Non-pigmented ciliary epithelial cell (primary cell): ENCODE results near the gene GRIN2A.

Experiments used
- DNase-seq: peaks from one replicate; pipeline ENCODE4 v3.0.0-alpha.2; 2010; ENCODE audit warnings: low read depth

GRIN2A gene

DNA sequence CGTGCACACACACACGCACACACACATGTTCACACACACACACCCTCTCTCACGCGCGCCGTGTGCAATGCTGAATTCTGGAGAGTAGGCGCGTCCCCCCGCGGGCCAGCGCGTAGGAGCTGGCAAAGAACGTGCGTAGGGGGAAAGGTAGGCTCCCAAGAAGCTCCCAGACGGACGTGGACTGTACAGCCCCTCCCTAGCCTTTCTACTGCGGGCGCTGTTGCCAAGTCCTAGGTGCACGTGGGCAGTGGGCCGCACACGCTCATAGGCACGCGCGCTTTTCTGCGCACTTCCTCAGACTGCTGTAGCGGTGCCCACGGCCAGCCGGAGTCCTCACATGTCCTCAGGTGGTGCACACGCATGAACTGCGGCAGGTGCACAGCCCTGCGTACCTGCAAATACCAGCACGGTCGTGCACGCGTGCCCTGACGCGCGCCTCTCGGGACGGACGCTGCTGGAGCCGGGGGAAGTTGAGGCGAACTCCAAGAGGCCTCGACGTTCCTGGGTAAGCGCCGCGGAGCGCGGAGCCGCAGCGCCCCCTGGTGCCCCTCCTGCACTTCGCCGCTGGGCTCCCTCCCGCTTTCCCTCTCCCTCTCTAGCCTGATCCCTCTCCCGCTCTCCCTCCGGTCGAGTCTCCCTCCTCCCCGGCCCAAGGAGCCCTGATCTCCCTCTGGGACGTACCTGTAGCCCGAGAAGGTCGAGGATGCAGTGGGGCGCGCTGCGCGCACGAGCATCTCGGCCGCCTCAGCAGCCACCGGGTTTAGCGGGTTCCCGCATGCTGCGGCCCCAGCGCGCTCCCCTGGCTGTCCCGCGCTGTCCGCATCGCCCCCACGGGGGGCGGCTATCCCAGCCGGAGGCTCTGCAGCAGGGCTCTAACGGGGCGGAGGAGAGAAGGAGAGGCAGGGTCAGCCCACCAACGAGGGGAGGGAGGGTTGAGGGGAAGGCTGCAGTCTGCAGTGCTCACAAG lies 749 bp downstream of the GRIN2A start:
- DNase-seq = no peak

- DNase-seq = no peak
These were observed 1.5 kb downstream of the GRIN2A start for GRCh38 chr16:10180771-10181163.

- DNase-seq = no peak
These were observed 2.0 kb downstream of the GRIN2A start for GRCh38 chr16:10180042-10180770.

GRCh38 chr16:10178526-10178925 lies 3.7 kb downstream of the GRIN2A start:
- DNase-seq = no peak

DNA sequence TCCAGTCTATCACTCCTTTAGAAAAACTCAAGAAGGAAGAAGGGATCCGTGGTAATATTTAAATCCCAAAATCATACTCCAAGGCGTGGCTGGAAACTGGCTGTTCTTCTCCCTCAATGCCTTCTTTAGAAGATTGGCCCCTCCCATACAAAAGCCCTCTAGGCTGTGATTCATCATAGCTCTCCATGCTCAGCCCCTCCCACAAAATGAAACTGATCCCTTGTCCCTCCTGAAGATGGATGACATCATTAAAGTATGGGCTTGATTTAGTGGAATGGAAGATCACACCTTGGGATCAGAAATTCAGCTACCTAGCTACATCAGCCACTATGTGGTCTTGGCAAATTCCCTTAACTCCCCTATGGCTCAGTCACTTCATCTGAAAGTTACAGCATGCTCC lies 4.1 kb downstream of the GRIN2A start:
- DNase-seq = no peak

GRCh38 chr16:10172848-10173655 lies 9.2 kb downstream of the GRIN2A start:
- no peak for DNase-seq

- no peak for DNase-seq
These were observed 11.0 kb downstream of the GRIN2A start for GRCh38 chr16:10171221-10171620.

- DNase-seq = no peak
These were observed 12.3 kb downstream of the GRIN2A start for GRCh38 chr16:10169904-10170410.

DNA sequence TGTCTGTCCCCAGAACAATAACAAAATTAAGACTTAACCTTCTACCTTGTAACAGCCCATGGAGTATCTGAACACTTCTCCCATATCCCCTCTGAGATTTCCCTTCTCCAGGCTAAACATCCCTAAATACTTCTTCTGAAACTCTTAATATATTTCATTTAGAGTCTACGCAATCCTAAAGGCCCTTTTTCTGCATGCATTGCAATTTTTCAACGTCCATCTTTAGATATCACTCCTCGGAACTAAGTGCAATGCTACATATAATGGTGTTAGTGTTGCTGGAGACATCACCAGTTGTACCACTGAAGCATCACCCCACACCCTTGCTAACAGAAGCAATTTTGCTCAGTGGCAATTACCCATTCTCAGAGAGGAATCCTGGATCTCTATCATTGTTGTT lies 13.2 kb downstream of the GRIN2A start:
- DNase-seq = no peak

DNA sequence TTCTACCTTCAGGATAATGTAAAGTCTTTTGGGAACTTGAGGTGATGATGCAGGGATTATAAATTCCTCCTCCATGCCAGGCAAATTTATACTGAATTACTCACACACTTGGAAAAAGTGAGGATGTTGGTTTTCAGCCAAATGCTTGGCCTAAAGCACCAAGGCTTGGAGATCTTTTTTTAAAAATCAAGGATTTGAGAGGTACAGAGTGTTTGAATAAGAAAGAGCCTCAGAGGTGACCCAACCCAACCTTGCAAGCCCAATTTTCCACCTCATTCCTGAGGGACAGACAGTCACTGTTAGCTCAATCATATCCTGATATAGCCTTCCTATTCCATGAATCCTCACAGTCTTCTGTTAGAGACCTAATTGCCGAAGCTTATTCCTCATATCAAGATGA lies 14.0 kb downstream of the GRIN2A start:
- no peak for DNase-seq

DNA sequence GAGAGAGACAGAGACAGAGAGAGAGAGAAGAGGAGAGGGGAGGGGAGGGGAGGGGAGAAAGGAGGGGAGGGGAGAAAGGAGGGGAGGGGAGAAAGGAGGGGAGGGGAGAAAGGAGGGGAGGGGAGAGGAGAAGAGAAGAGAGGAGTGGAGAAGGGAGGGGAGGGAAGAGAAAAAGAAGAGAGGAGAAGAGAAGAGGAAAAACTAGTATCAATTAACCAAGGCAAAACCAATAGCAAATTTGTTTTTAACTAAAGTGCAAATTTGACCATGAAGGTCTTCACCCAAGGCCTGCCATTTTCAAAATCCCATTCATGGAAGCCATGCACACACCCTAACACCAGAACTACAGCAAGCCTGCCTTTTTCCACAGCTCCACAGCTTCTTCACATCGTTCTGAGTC lies 16.6 kb downstream of the GRIN2A start:
- no peak for DNase-seq

DNA sequence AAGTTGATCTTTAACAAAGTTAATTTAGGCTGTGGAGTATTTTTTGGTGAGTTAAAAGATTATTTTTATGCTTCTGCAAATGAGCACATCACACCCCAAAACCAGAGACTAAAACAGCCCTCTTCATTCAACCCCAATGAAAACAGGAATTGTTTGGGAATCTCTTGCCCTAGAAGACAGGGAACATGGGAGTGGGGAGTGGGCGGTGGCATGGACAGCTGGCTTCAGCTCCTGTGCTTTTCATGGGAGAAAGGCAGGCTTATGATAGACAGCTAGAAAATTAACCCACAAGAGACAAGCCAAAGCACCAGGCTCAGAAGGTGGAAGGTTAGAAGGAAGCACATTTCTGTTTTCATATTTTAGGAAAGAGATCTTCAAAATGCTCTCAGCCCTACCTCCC lies 19.2 kb downstream of the GRIN2A start:
- DNase-seq = no peak

GRCh38 chr16:10156099-10156498 lies 26.1 kb downstream of the GRIN2A start:
- no peak for DNase-seq

GRCh38 chr16:10154389-10154788 lies 27.8 kb downstream of the GRIN2A start:
- no peak for DNase-seq

GRCh38 chr16:10153985-10154384 lies 28.2 kb downstream of the GRIN2A start:
- no peak for DNase-seq

- no peak for DNase-seq
These were observed 30.5 kb downstream of the GRIN2A start for GRCh38 chr16:10151718-10152117.

DNA sequence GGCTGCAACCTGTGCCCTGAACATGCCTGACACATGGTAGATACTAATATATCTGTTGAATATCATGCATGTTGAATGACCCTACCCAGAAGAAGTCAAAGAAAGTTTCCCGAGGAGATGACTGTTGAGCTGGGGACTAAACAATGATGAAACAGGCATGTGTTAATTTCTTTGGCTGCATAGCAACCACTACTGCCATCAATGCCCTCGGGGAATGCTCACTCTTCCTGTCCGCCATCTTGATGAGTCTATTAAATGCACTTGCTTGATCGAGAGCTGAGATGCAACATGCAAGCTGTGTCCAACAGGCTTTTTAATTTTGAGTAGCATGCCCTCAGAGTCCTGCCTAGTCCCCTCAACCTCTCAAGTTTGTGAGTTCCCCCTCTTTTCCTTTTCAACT lies 31.3 kb downstream of the GRIN2A start:
- no peak for DNase-seq

DNA sequence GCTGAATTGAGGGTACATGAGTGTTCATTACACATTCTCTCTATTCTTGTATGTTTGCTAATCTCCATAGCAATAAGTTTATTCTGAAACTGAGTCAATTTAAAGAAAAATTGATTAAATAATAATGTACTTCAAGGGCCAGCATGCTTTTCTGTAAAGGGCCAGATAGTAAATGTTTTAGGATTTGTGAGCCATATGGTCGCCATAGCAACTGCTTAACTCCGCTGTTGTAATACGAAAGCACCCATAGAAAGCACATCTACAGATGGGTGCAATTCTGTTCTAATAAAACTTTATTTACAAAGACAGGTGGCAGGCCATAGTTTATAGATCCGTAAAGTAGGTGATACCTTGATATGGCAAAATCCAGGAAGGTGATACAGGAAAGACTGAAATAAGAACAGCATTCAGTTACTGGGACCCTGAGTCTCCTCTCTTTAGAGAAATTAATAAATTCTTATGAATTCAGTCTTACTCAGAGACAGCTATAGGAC lies 36.6 kb downstream of the GRIN2A start:
- DNase-seq = no peak

DNA sequence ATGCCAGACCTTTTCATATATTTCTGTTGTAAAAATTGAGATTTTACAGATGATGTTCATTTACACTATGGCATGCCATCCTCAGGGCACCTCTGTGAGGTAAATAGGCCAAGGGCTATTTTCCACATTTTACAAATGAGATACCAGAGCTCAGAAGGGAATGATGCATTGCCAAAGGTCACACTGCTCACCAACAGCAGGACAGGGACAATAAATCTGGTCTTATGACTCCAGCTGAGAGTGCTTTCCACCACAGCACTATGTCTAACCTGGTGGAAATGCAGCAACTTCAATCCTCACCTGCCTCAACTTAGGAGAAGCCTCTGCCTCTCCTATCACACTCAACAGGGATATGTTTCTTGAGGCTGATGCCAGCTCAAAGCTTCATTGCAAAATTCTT lies 40.6 kb downstream of the GRIN2A start:
- no peak for DNase-seq

GRCh38 chr16:10138881-10139280 lies 43.3 kb downstream of the GRIN2A start:
- DNase-seq = no peak

- no peak for DNase-seq
These were observed 44.9 kb downstream of the GRIN2A start for GRCh38 chr16:10137341-10137740.

GRCh38 chr16:10136916-10137315 lies 45.3 kb downstream of the GRIN2A start:
- DNase-seq = no peak
